B cell (primary cell): ENCODE data around the gene EXOSC6.
"Not testable (repeated sequence)": the region's sequence is repeated elsewhere in the genome, so short reads cannot be mapped to it uniquely, and the experiment has no call there.

Experiments used
- CTCF ChIP-seq: fragments of 200-600 bp; IDR thresholded peaks from one replicate; pipeline ENCODE4 v1.8.0; 2022; ENCODE audit warnings: antibody characterized with exemption, mild to moderate bottlenecking
- EZH2 ChIP-seq: IDR thresholded peaks from 2 replicates; pipeline ENCODE4 v1.6.1; 2012; ENCODE audit warnings: borderline replicate concordance, low read depth, mild to moderate bottlenecking, moderate library complexity, low read length; ENCODE audit not compliant: insufficient read depth, poor library complexity, severe bottlenecking

- not testable (repeated sequence) for TF ChIP-seq CTCF, EZH2
Observed at GRCh38 chr16:70231831-70232230, 19.9 kb downstream of the EXOSC6 start.
